Stomach smooth muscle (tissue), 2 donors: ENCODE results near the gene APBB2.

Experiments
- H3K27ac ChIP-seq: one replicate; pipeline ENCODE4 v1.7.0; 2013; ENCODE audit warnings: mild to moderate bottlenecking, low read length, inconsistent platforms
- H3K27me3 ChIP-seq, 2 donors: one replicate each; pipeline ENCODE4 v1.7.0; 2013; ENCODE audit warnings: low read length in 2 of 2; ENCODE audit not compliant: insufficient read depth in 2 of 2, control insufficient read depth in 1 of 2
- H3K36me3 ChIP-seq, 2 donors: one replicate each; pipeline ENCODE4 v1.7.0; 2013; ENCODE audit warnings: low read length in 2 of 2; ENCODE audit not compliant: control insufficient read depth in 2 of 2, insufficient read depth in 2 of 2
- H3K4me1 ChIP-seq: one replicate; pipeline ENCODE4 v1.7.0; 2013; ENCODE audit warnings: low read length; ENCODE audit not compliant: control insufficient read depth, insufficient read depth
- H3K4me3 ChIP-seq, 2 donors: one replicate each; pipeline ENCODE4 v1.7.0; 2013; ENCODE audit warnings: low read length in 2 of 2
- H3K9ac ChIP-seq, 2 donors: one replicate each; pipeline ENCODE4 v1.7.0; 2013; ENCODE audit warnings: low read length in 2 of 2, mild to moderate bottlenecking in 1 of 2
- H3K9me3 ChIP-seq, 2 donors: one replicate each; pipeline ENCODE4 v1.7.0; 2013; ENCODE audit warnings: low read length in 2 of 2; ENCODE audit not compliant: control insufficient read depth in 2 of 2
- donor health status: healthy.
- donor health status: Pancreatic carcinoma.

APBB2 gene

DNA sequence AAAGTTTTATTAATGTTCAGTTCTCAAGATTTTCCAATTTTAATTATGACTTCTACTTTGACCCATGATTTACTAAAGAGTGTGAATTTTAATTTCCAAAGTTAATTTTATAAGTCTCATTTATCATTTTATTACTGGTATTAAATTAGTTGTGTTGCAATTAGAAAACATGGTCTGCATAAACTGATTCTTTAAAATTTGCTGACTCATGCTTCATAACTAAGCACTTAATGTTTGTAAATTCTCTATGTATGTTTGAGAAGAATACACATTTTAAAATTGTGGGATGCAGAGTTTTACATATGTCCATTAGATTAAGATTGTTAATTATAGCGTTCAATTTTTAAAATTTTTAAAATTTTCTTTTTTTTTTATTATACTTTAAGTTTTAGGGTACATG lies 22.2 kb upstream of the APBB2 start:
- H3K4me1 ChIP-seq = no peaks in the 10 kb centered on the region
- H3K4me3 ChIP-seq = no peak overlapping the region
- H3K9me3 ChIP-seq = peaks cover 0 to 3% of the 10 kb centered on the region in 2 donors
- H3K36me3 ChIP-seq = no peaks in the 10 kb centered on the region
- H3K27me3 ChIP-seq = no peaks in the 10 kb centered on the region
- H3K9ac ChIP-seq = no peak overlapping the region
- no peak overlapping the region for H3K27ac ChIP-seq

DNA sequence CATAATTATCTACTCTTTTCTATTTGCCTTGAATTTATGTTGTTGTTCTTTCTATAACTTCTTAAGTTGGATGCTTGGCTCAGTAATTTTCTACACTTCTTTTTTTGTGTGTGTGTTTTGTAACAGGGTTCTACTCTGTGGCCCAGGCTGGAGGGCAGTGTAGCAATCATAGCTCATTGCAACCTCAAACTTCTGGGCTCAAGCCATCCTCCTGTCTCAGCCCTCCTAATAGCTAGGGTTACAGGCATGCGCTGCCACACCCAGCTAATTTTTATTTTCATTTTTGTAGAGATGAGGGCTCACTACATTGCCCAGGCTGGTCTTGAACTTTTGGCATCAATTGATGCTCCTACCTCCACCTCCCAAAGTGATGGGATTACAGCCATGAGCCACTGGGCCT lies 21.7 kb upstream of the APBB2 start:
- Histone ChIP-seq H3K4me1 (no peaks in the 10 kb centered on the region), H3K9me3 (peaks cover 0 to 3% of the 10 kb centered on the region in 2 donors), H3K9ac (no peak overlapping the region), H3K27me3 (no peaks in the 10 kb centered on the region), H3K27ac (no peak overlapping the region), H3K4me3 (no peak overlapping the region), H3K36me3 (no peaks in the 10 kb centered on the region)

DNA sequence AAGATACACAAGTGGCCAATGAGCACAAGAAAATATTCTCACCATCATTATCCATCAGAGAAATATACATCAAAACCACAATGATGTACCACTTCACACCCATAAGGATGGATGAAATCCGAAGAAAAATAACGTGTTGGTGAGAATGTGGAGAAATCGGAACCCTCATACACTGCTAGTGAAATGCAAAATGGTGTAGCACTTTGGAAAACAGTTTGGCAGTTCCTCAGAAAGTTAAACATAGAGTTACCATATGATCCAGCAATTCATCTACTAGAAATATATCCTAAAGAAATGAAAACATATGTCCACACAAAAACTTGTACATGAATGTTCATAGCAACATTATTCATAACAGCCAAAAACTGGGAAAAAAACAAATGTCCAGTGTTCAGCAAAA lies 18.5 kb upstream of the APBB2 start:
- Histone ChIP-seq H3K27me3 (no peaks in the 10 kb centered on the region), H3K9ac (no peak overlapping the region), H3K27ac (no peak overlapping the region)

DNA sequence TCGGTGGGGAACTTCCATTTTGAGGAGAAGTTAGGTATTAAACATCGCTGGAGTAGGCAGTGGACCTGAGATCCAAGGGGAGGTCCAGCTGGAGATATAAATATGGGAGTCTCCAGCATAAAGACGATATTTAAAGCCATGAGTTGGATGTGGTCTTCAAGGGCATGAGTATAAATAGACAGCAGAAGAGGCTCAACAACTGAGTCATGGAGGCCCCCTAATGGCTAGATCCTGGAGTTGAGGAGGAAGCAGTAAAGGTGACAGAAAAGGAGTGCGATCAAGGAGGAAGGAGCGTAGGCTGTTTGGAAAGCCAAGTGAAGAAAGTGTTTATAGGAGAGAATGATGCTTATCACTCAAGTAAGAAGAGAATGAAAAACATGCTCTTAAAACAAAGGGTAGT lies 18.1 kb upstream of the APBB2 start:
- H3K27me3 ChIP-seq = no peaks in the 10 kb centered on the region
- H3K27ac ChIP-seq = no peak overlapping the region
- H3K36me3 ChIP-seq = no peaks in the 10 kb centered on the region
- no peaks in the 10 kb centered on the region for H3K4me1 ChIP-seq
- no peak overlapping the region for H3K4me3 ChIP-seq
- H3K9ac ChIP-seq = no peak overlapping the region
- no peaks in the 10 kb centered on the region for H3K9me3 ChIP-seq

More for the DNA sequence above, 18.5 kb upstream of the APBB2 start:
- no peaks in the 10 kb centered on the region for H3K36me3 ChIP-seq
- peaks cover 0 to 3% of the 10 kb centered on the region in 2 donors for H3K9me3 ChIP-seq
- no peaks in the 10 kb centered on the region for H3K4me1 ChIP-seq
- H3K4me3 ChIP-seq = no peak overlapping the region

DNA sequence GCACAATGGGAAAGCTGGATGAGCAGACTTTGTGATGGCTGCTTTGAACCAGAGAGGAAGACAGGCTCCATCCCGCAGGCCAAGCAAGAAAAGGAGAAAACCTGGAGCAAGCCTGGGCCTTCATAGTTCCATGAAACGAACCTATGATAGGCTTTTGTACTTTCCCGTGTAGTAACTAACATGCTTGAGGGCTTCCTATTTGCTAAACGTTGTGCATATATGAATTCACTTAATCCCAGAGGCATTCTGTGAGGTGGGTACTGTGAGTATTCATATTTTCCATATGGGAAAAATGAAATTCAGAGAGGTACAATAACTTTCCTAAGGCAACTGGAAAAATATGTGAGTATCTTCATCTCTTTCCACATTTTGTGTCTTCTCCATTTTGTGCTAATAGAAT lies 13.6 kb upstream of the APBB2 start:
- no peaks in the 10 kb centered on the region for H3K36me3 ChIP-seq
- H3K27me3 ChIP-seq = no peaks in the 10 kb centered on the region
- no peaks in the 10 kb centered on the region for H3K4me1 ChIP-seq
- no peak overlapping the region for H3K9ac ChIP-seq
- H3K4me3 ChIP-seq = no peak overlapping the region
- no peaks in the 10 kb centered on the region for H3K9me3 ChIP-seq
- no peak overlapping the region for H3K27ac ChIP-seq

DNA sequence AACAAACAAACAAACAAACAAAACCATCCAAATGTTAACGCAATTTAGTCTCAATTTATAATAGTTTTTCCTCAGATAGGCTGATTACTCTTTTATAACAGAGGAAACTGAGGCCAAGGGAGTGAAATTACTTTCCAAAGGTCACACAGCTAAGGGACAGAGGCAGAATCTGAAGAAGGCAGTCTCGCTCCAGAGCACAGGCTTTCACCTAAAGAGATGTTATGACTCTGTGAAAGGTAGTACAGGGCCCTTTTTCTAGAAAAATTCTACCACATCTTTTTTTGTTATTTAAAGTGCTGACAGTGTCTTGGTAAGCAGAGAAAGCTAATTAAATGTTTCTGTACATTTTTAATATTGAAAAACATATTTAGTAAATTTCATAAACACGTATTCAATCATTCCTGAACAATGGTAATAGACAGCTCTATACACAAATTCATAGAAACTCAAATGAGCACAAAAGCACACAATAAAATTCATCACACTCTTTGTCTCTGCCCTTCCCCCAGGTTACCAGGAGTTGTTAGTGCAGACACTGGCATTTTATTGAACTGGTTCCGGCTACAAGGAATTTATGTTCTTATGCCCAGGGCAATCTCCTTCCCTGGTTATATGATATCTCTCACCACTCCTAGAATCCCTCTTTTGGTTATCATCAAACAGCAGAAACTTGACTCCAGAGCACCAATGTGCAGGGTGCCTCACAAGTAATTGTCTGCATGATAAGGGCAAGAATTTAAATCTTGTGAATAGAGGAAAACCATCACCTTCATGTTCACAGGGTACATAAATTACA lies 7.7 kb upstream of the APBB2 start:
- Histone ChIP-seq H3K36me3 (no peaks in the 10 kb centered on the region), H3K4me1 (no peaks in the 10 kb centered on the region), H3K4me3 (no peak overlapping the region), H3K9ac (no peak overlapping the region), H3K27me3 (no peaks in the 10 kb centered on the region), H3K9me3 (no peaks in the 10 kb centered on the region), H3K27ac (no peak overlapping the region)

DNA sequence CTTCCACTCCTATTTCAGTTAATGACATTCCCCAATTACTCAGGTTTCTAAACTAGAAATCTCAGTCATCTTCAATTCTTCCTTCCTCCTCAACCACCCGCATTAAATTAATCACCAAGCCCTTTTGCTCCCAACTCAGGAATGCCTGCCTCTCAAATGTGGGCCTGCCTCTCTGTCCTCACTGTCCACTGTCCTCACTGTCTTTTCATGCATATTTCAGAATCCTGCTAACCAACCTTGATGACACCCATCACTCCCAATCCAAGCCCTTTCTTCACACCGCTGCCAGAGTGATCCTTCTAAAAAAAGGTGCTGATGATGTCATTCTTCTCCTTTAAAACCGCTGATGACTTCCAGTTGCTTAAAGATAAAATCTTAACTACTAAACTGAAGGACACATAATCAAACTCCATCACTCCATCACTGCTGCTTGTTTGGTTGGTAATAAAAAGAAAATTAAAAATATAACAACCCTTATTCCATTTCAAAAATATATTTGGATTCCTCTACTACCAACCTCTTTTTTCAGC lies 5.1 kb upstream of the APBB2 start:
- no peaks in the 10 kb centered on the region for H3K36me3 ChIP-seq
- H3K9me3 ChIP-seq = no peaks in the 10 kb centered on the region
- H3K4me1 ChIP-seq = peaks cover 9% of the 10 kb centered on the region
- no peak overlapping the region for H3K4me3 ChIP-seq
- no peak overlapping the region for H3K9ac ChIP-seq
- H3K27ac ChIP-seq = no peak overlapping the region
- H3K27me3 ChIP-seq = no peaks in the 10 kb centered on the region

DNA sequence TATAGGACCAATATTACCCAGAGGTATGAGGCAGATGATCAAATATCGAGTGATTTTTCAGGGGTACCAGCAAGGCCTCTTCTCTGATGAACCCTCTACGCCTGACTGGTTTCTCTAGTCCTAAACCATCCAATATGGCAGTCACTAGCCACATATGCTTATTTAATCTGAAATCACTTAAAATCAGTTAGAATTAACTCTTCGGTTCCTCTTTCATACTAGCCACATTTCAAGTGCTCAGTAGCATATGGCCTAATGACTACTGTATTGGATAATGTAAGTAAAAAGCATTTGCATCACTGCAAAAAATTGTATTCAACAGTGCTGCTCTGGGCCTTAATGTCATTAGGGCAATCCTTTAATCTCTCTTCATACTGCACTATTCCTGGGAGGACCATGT lies 4.4 kb upstream of the APBB2 start:
- Histone ChIP-seq H3K4me3 (no peak overlapping the region), H3K4me1 (peaks cover 9% of the 10 kb centered on the region), H3K27me3 (no peaks in the 10 kb centered on the region), H3K9me3 (no peaks in the 10 kb centered on the region), H3K9ac (no peak overlapping the region), H3K36me3 (no peaks in the 10 kb centered on the region), H3K27ac (no peak overlapping the region)

DNA sequence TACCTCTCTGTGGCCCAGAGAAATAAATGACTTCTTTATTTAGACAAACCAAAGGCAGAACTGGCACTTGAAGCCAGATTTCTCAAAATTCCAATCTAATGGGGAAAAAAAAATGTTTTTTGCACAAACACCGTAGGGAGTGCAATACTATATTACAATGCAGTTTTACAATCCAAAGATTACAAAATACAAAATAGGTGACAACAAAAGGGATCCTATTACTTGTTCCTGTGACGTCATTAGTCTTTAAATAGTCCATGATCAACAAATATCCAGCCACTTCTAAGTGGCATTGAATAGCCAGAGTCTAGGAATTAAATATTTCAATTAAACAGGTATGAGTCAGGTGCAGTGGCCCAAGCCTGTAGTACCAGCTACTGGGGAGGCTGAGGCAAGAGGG lies 3.0 kb upstream of the APBB2 start:
- H3K27ac ChIP-seq = no peak overlapping the region
- no peak overlapping the region for H3K9ac ChIP-seq
- no peaks in the 10 kb centered on the region for H3K27me3 ChIP-seq
- peaks cover 12% of the 10 kb centered on the region for H3K4me1 ChIP-seq
- H3K9me3 ChIP-seq = no peaks in the 10 kb centered on the region
- H3K4me3 ChIP-seq = no peak overlapping the region
- H3K36me3 ChIP-seq = no peaks in the 10 kb centered on the region

DNA sequence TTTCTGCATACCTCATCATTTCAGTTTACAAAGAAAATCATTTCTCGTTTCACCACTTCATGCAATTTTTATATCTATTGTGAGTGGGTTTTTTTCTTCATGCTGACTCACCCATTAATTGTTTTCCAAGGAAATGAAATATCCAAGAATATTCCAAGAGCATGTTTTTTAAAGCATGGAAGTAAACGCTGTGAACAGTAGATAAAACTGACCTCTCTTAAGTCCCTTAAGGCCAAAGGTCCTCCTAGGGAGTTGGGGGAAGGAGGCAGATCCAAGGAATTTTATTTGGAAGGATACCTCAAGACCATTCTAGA lies 2.6 kb upstream of the APBB2 start:
- Histone ChIP-seq H3K27ac (no peak overlapping the region), H3K27me3 (no peaks in the 10 kb centered on the region), H3K36me3 (no peaks in the 10 kb centered on the region), H3K9ac (no peak overlapping the region), H3K9me3 (no peaks in the 10 kb centered on the region), H3K4me3 (peak overlapping the region; percentile 60 to 79), H3K4me1 (peaks cover 12% of the 10 kb centered on the region)

DNA sequence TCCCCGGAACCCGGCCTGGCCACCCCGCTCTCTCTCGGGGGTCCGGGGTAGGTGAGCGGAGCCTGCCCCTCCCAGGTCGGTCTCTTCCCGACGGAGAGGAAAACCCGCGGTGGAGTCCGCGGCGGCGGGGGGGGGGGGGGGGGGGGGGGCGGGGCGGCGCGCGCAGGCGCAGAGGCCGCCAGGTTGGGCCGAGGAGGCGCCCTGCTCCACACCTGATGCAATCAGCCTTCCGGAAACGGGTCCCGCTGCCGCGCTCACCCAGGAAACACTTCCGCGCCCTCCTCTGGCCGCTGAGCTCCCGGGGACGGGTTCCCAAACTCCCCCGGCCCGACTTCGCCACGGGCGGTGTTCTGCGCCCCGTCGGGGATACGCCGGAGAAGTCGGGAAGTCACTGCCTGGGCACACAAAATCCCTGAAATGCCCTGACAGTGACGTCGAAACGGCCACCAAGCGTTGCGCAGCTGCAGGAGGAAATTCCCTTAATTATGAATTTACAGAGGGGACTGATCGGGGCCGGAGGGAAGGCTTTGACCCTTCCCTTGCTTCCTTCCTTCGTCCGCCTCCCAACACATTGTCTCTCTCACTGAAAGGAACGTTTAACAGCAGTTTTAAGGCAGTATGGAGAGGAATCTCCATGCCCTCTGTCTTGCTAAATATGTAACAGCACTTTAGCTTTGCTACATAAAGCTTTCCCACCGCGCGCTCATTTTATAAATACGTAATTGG lies 2.1 kb upstream of the APBB2 start:
- Histone ChIP-seq H3K27me3 (no peaks in the 10 kb centered on the region), H3K36me3 (no peaks in the 10 kb centered on the region), H3K9me3 (no peaks in the 10 kb centered on the region), H3K4me1 (peaks cover 12% of the 10 kb centered on the region), H3K4me3 (peak overlapping the region; percentile 77 to 79), H3K9ac (peak overlapping the region; percentile 63 to 80), H3K27ac (peak overlapping the region; percentile 49)
